HG03342 (cell line): Measurements from ENCODE around the gene SND1.

ENCODE experiments used
- ATAC-seq: cut with Tn5 transposase; IDR thresholded peaks from one replicate; pipeline ENCODE4 v1.9.1; 2021; ENCODE audit warnings: mild to moderate bottlenecking, moderate library complexity; ENCODE audit not compliant: unreplicated experiment

Gene SND1

DNA sequence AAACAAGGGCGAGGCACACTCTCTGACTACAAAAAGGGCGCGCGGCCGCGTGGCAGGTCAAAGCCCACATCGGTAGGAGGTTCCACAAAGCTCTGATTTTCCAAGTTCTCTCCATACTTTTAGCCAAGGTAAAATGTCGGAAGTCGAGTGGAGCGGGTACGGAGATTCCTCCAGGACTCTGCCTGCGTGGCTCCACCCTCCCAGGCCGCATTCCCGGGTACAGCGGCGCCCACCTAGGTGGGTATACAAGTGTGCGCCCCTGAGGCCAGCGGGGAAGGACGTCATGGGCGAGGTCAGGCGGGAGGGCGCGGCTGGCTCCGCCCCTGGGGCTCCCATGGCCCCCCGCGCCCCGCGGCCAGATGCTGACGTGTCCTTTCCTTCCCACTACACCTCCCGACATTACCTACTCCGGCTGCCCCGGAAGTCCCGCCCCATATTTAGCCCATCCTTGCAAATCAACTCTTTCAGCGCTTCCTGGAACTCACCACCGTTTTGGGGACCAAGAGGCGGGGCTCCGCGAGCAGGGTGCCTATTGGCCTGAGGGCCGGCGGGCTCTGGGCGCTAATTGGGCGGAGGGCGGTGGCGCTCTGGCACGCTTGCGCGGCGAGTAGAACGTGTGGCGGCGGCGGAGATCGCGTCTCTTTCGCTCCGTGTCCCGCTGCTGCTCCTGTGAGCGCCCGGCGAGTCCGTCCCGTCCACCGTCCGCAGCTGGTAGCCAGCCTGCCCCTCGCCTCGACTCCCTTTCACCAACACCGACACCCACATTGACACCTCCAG is at the start of gene SND1:
SND1 (plus strand) TSS at position 639 of the 777 bp plus-strand sequence. CDS start 180 bp downstream, outside the sequence.
- peak; percentile 94 for ATAC-seq

DNA sequence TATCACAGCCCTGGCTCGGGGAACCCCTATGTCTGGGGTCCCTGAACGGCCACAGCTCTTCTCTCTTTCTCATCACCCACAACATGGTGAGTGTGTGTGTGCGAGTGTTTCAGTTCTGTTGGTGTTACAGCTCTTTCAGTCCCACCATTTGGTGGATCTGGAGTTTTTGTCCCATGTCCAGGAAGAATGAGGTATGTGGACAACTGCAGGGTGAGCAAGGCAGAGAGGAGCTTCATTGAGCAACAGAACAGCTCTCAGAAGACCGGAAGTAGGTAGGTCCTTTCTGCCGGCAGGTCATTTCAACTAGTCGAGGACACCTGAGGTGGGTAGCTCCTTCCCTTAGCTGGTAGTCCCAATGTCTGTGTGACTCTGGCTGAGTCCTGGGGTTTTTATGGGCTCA is 43.5 kb upstream of the SND1 start:
- no peak for ATAC-seq

- ATAC-seq = no peak
Observed at GRCh38 chr7:127609297-127609696, 42.7 kb upstream of the SND1 start.

- no peak for ATAC-seq
Observed at GRCh38 chr7:127612263-127612662, 39.7 kb upstream of the SND1 start.

DNA sequence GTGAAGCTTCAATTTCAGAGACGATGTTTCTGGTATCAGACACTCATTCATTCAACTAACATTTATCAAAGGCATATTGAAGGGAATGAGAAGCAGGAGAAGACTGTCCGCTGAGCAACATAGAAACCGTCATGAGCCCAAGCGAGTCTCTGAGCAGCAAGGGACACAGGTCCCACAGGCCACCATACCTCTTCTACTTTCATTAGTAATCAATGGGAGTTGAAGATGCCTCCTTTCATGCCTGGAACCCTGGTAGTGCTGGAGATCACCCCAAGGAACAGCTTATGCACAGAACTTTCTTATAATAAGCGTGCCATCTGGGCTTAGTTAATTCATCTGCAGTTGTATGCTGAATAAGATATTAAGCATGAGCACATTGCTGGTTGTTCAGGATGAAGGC is 35.3 kb upstream of the SND1 start:
- ATAC-seq = no peak

GRCh38 chr7:127618042-127618441 is 34.0 kb upstream of the SND1 start, which contains the start of gene PAX4:
Gene PAX4, minus strand, starts transcription at chr7:127618142. Its CDS starts 2,214 bp downstream, at chr7:127615928.
- ATAC-seq = no peak

DNA sequence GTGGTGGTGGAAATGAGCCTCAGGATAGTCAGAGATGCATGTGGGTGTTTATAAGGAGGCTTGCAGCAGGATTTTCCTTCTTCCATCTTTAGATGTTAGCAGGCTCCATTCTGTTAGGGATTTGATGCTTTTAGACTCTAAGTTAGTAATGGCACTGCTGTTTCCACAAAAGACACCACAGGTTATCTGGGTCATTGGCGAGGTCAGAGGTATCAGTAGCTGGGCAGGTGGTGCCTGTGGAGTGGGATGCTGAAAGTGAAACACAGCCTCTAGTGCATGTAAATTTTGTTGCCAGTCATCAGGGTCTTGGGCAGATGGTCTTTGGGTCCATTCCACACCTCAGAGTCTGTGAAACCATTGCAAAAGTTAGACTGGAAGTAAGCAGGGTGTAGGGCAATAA is 33.2 kb upstream of the SND1 start:
- no peak for ATAC-seq

DNA sequence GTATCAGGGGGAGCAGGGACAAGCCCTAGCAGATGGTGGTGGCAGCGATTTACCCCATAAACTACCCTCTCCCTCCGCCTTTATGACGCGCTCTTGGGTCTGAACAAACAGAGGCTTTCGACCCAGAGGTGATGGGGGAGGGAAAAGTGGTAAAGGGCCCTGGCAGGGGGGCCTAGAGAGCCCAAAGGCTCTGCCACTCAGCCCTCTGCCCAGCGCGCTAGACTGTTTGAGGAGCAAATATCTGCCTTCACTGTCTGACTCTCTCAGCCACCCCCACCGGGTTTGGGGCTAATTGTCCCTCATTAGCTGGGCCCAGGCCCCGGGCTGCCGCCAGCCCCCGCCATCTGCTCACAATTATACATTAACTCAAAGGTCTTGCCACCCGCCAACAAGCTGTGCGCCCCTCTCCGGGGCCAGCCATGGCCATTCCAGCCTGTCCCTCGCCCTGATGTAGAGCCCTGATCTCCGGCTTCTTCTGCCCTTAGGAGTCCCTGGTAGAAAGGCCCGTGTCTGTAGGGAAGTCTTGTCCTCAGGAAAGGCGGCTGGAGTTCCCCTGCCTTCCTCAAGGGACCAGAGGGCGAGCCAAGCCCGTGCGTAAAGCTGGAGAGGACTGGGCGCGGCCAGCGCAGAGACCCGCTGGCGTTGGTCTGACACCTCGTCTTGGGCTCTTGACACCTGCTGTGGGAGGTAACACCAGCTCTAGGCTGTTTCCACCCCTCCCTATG is 32.2 kb upstream of the SND1 start:
- ATAC-seq = no peak

GRCh38 chr7:127620406-127621233 is 31.4 kb upstream of the SND1 start:
- ATAC-seq = no peak

- ATAC-seq = no peak
Observed at GRCh38 chr7:127625331-127625730, 26.7 kb upstream of the SND1 start.

DNA sequence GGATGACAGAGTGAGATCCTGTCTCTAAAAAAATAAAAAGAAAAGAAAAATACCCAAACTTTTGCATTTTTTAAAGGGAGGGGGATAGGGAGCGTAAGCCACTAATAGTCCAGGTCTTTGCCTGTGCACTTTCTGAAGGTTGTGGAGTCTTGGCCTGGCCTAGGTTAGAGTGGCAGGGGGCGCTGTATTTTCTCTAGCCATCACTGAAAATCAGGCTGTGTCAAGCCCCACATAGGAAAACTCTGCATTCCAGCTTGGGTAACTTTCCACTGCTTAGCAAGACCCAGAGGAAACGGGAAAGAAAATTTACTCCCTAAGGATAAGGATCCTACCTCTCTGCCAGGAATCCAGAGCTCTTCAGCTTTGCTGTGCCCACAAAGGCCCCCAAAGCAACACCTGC is 23.5 kb upstream of the SND1 start:
- no peak for ATAC-seq

DNA sequence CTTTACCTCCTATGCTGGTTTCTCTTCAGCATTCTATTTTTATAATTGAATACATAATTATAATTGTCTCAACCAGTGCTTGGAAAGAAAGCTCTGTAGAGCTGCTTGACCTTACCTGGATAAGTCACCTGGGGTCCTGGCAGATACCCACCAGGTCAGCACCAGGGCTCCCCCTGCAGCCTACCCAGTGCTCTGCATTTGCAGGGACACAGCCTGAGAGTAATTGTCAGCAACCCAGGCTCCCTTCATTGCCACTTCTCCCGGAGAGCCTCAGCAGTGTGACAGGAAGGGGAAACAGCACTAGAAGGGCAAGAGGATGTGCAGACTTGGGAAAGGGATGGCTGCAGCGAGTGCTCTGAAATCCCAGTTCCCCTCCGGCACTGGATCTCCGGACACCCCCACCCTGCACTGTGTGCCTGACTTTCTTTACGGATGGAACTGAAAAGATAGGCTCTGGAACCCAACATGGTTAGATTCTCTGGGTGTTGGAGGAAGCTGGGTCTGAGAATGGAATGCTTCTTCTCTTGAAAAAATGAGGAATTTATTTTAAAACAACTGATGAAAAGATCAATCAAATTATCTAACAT is 22.6 kb upstream of the SND1 start:
- ATAC-seq = peak; percentile 91

DNA sequence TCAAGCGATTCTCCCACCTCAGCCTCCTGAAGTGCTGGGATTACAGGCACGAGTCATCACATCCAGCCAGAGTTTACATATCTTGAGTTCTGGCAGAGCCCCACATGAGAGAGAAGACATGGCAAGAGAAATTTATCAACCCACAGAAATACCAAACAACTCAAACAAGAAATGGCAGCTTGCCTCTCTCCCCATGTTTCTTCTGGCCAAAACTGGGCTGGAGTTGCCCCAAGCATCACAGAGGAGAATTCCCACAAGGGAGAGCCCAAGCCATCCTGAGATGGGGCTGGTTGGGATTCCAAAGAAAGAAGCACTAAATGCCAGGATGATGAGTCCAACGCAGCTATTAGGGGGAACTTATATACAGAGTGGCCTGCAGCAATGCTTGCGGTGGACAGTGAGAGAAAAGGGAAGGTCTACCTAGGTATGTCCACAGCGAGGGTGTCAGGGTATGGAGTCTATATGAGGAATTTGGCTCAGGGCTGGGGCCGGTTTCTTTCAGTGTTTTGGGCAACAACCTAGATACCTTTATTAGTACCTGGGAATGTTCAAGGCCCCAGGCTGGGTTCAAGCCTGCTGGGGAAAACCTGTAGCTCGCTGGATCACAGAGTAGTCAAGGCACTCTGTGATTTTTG is 19.6 kb upstream of the SND1 start:
- no peak for ATAC-seq

- no peak for ATAC-seq
Observed at GRCh38 chr7:127635659-127636285, 16.2 kb upstream of the SND1 start.

GRCh38 chr7:127638197-127638596 is 13.8 kb upstream of the SND1 start:
- ATAC-seq = no peak

DNA sequence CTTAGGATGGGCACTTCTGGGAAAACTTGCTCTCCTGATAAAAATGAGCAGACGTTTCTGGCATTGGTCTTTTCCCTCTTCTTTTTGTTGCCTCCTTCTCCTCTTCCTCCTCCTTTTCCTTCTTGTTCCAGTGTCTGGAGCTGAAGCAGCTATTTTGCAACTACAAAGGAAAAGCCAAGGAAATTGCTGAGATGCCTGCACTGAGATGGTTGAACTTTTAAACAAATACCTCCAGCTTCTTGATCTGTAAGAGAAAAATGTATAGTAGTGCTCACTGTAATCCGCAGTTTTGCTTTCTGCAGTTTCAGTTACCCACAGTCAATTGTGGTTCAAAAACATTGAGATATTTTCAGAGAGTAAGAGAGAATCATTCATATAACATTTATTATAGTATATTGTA is 7.5 kb upstream of the SND1 start:
- no peak for ATAC-seq

DNA sequence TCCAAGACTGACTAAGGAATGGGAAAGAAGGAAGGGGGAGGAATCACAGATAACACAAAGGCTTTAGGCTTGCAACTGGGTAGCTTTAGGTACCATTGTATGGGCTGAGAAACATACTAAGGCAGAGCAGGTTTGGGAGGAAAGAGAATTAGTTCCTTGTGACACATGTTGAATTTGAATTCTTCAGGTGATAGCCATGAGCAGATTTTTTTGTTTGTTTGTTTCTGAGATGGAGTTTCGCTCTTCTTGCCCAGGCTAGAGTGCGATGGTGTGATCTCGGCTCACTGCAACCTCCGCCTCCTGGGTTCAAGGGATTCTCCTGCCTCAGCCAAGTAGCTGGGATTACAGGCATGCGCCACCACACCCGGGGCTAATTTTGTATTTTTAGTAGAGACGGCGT is 4.4 kb upstream of the SND1 start:
- no peak for ATAC-seq

DNA sequence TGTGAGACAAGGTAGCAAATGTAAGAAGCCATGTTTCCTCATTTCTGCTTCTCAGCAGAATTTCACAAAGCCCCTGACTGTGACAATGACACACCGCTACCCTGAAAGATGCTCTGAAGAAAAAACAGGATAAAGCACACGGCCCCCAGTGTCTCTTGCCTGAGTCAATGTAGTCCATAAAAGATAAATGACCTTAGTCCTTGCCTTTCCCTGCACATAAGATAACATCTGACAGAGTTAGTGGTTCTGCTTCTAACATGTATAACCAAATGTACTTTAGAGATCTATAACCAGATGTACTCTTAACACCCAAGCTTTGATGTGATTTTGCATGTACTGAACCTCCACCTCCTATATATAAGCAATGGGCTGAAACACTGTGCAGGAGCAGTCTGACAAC is 3.0 kb upstream of the SND1 start:
- no peak for ATAC-seq

GRCh38 chr7:127650847-127651555 is 993 bp upstream of the SND1 start:
- peak; percentile 3 for ATAC-seq
